CD4-positive, alpha-beta T cell (primary cell): Measurements from ENCODE around the gene ADTRP. TPM values are rescaled to one million over a fixed set of nuclear protein-coding genes. Genes with fewer than 3 reads are reported as not detected.

Experiments
- ATAC-seq: fragments of 200-7000 bp; cut with Tn5 transposase; one replicate; pipeline ENCODE4 v1.10.0; 2022; ENCODE audit warnings: mild to moderate bottlenecking; ENCODE audit not compliant: poor library complexity
- CTCF ChIA-PET: fragments of 350-600 bp; sonication (Branson Sonifier 250); formaldehyde crosslinking; loops from one replicate; lab custom pipeline; 2021; ENCODE audit warnings: antibody characterized with exemption, inconsistent platforms; lab: Charles Lee
- POLR2A ChIA-PET: fragments of 350-600 bp; sonication (Branson Sonifier 250); formaldehyde crosslinking; loops from one replicate; lab custom pipeline; 2021; ENCODE audit warnings: antibody characterized with exemption, inconsistent platforms; lab: Charles Lee
- DNase-seq, 14 experiments: peaks; one replicate each; pipeline ENCODE4 v3.0.0-alpha.2; 2013 to 2020; ENCODE audit warnings: mixed read lengths in 2 of 14
- H3K27ac ChIP-seq, 2 donors: one replicate each; pipeline versions ENCODE4 v1.5.1 to v1.7.0; 2013; ENCODE audit warnings: low read length in 2 of 2, low read depth in 1 of 2, mild to moderate bottlenecking in 1 of 2
- H3K27me3 ChIP-seq, 2 experiments: 1 replicate in 1 of 2; 2 replicates in 1 of 2; pipeline versions ENCODE4 v1.6.1 to v1.7.0; 2013; ENCODE audit warnings: low read length in 2 of 2, control low read depth in 1 of 2, mild to moderate bottlenecking in 1 of 2, moderate library complexity in 1 of 2; ENCODE audit not compliant: insufficient read depth in 2 of 2, control insufficient read depth in 1 of 2
- H3K36me3 ChIP-seq: one replicate; pipeline ENCODE4 v1.6.1; 2013; ENCODE audit warnings: low read length, control low read depth; ENCODE audit not compliant: insufficient read depth
- H3K4me1 ChIP-seq: one replicate; pipeline ENCODE4 v1.6.1; 2013; ENCODE audit warnings: low read length, control low read depth; ENCODE audit not compliant: insufficient read depth
- H3K4me3 ChIP-seq: one replicate; pipeline ENCODE4 v1.5.1; 2013; ENCODE audit warnings: mild to moderate bottlenecking, low read length, moderate library complexity
- H3K9me3 ChIP-seq, 2 experiments: 1 replicate in 1 of 2; 2 replicates in 1 of 2; pipeline versions ENCODE4 v1.6.1 to v1.7.0; 2013; ENCODE audit warnings: low read length in 2 of 2, mild to moderate bottlenecking in 2 of 2, control low read depth in 1 of 2, moderate library complexity in 1 of 2; ENCODE audit not compliant: control insufficient read depth in 1 of 2, insufficient read depth in 1 of 2
- H3K27ac Mint-ChIP-seq: one replicate; pipeline ENCODE4 v1.8.0; 2020; ENCODE audit warnings: mixed read lengths
- H3K27me3 Mint-ChIP-seq: one replicate; pipeline ENCODE4 v1.8.0; 2021; ENCODE audit warnings: mixed read lengths
- H3K36me3 Mint-ChIP-seq: one replicate; pipeline ENCODE4 v1.8.0; 2021; ENCODE audit warnings: low read depth, mixed read lengths
- H3K4me1 Mint-ChIP-seq: one replicate; pipeline ENCODE4 v1.8.0; 2021; ENCODE audit warnings: low read depth, mixed read lengths
- H3K4me3 Mint-ChIP-seq: one replicate; pipeline ENCODE4 v1.8.0; 2020; ENCODE audit warnings: mild to moderate bottlenecking, mixed read lengths
- H3K9me3 Mint-ChIP-seq: one replicate; pipeline ENCODE4 v1.8.0; 2020; ENCODE audit warnings: mixed read lengths
- intact Hi-C, 2 experiments: fragments of 100-400 bp; cut with DNase I in 1 of 2; cut with micrococcal nuclease in 1 of 2; formaldehyde crosslinking; loops; one replicate each; pipeline versions ENCODE4 v1.15.1 to v1.9.0; 2023 to 2025; cut with DNase I, micrococcal nuclease
- total RNA-seq, 174 experiments: library from RNA in 2 of 174; stranded (reverse) in 2 of 174; gene quantifications; one replicate each; pipeline ENCODE4 v1.2.3 and lab custom pipeline; 2021 to 2026
- TF ChIP-seq, protein P1 (sequence below): fragments of 200-600 bp; IDR thresholded peaks from one replicate; pipeline ENCODE4 v1.8.0; 2022; ENCODE audit warnings: antibody characterized with exemption, mild to moderate bottlenecking

ADTRP gene
- total RNA-seq, 2 experiments from 2014 or later = 14.3 to 15.2 TPM

GRCh38 chr6:11668455-11668854, 110.1 kb downstream of the ADTRP start:
- H3K27me3 Mint-ChIP-seq = peaks cover 22% of the 10 kb centered on the region
- H3K4me3 Mint-ChIP-seq = no peak overlapping the region
- no peaks in the 10 kb centered on the region for H3K4me1 Mint-ChIP-seq
- no peak overlapping the region for H3K27ac Mint-ChIP-seq
- DNase-seq (no peak), ATAC-seq (no peak)
- no peaks in the 10 kb centered on the region for H3K36me3 Mint-ChIP-seq
- no peak overlapping the region for H3K4me3 ChIP-seq
- CTCF ChIA-PET = interaction anchor here (0.6 kb wide), 1 partner anchor 372 kb away, joined by 3 read pairs; no protein-coding TSS in a partner anchor
- H3K36me3 ChIP-seq = no peaks in the 10 kb centered on the region
- H3K9me3 Mint-ChIP-seq = no peaks in the 10 kb centered on the region
- no peaks in the 10 kb centered on the region for H3K9me3 ChIP-seq
- intact Hi-C loops = no loop called here
- POLR2A ChIA-PET = interaction anchor here (0.6 kb wide), 1 partner anchor 489 kb away, joined by 3 read pairs; no protein-coding TSS in a partner anchor
- H3K27me3 ChIP-seq = peaks cover 0 to 14% of the 10 kb centered on the region in 2 experiments
- no peak overlapping the region for H3K27ac ChIP-seq
- TF ChIP-seq, protein P1, sequence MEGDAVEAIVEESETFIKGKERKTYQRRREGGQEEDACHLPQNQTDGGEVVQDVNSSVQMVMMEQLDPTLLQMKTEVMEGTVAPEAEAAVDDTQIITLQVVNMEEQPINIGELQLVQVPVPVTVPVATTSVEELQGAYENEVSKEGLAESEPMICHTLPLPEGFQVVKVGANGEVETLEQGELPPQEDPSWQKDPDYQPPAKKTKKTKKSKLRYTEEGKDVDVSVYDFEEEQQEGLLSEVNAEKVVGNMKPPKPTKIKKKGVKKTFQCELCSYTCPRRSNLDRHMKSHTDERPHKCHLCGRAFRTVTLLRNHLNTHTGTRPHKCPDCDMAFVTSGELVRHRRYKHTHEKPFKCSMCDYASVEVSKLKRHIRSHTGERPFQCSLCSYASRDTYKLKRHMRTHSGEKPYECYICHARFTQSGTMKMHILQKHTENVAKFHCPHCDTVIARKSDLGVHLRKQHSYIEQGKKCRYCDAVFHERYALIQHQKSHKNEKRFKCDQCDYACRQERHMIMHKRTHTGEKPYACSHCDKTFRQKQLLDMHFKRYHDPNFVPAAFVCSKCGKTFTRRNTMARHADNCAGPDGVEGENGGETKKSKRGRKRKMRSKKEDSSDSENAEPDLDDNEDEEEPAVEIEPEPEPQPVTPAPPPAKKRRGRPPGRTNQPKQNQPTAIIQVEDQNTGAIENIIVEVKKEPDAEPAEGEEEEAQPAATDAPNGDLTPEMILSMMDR = no peak
- H3K4me1 ChIP-seq = no peaks in the 10 kb centered on the region

GRCh38 chr6:11667876-11668275, 110.7 kb downstream of the ADTRP start:
- TF ChIP-seq, protein P1 = no peak
- DNase-seq (no peak), ATAC-seq (no peak)
- Mint-ChIP-seq H3K36me3 (no peaks in the 10 kb centered on the region), H3K9me3 (no peaks in the 10 kb centered on the region), H3K27me3 (peaks cover 22% of the 10 kb centered on the region), H3K4me3 (no peak overlapping the region), H3K4me1 (no peaks in the 10 kb centered on the region), H3K27ac (no peak overlapping the region)
- Histone ChIP-seq H3K4me1 (no peaks in the 10 kb centered on the region), H3K27ac (no peak overlapping the region), H3K27me3 (peaks cover 0 to 14% of the 10 kb centered on the region in 2 experiments), H3K4me3 (no peak overlapping the region), H3K36me3 (no peaks in the 10 kb centered on the region), H3K9me3 (no peaks in the 10 kb centered on the region)
- ChIA-PET POLR2A (no interaction called here), CTCF (no interaction called here)
- intact Hi-C loops = no loop called here

DNA sequence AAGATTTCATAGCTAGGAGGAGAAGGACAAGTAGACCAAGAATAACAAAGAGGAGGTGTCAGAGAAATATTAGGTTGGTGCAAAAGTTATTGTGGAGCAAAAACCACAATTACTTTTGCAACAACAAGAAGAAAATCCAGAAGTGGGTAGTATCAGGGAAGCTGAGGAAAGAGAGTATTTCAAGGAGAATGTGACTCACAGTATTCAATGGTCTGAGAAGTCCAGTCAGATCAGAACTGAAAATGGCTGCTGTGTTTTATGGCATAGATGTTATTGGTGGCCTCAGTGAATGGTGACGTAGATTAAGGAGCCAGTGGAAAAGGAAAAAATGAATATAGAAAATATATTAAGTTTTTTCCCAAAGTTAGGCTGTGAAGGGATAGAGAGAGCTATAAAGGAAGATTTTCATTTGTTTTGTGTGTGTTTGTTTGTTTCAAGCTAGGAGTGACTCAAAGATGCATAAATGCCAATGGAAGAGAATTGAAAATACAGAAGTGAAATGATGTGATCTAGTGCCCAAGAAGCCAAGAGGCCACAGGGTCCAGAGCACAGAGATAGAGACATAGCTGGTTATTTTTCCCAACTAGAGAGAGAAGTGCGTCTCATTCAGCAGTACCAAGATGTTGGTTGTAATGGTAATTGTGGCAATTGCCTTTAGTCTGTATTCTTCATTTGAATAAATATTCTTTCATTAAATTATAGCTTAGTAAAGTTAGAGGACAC, 112.8 kb downstream of the ADTRP start:
- intact Hi-C loops = no loop called here
- Histone ChIP-seq H3K27ac (no peak overlapping the region), H3K27me3 (peaks cover 0 to 14% of the 10 kb centered on the region in 2 experiments), H3K4me1 (no peaks in the 10 kb centered on the region), H3K4me3 (no peak overlapping the region), H3K9me3 (no peaks in the 10 kb centered on the region), H3K36me3 (no peaks in the 10 kb centered on the region)
- TF ChIP-seq, protein P1 = no peak
- Mint-ChIP-seq H3K4me1 (no peaks in the 10 kb centered on the region), H3K36me3 (no peaks in the 10 kb centered on the region), H3K9me3 (no peaks in the 10 kb centered on the region), H3K4me3 (no peak overlapping the region), H3K27me3 (peaks cover 22% of the 10 kb centered on the region), H3K27ac (no peak overlapping the region)
- no peak for DNase-seq
- ChIA-PET CTCF (interaction anchor here (1.2 kb wide), 1 partner anchor 10 kb away, joined by 4 read pairs; no protein-coding TSS in a partner anchor), POLR2A (no interaction called here)
- ATAC-seq = no peak

Other genes starting within 250 kb of the ADTRP start
- 1 to 10 TPM; 1.9 to 2.1 TPM for gene TMEM170B, start 241.1 kb downstream of the ADTRP start, total RNA-seq
- 10 to 100 TPM; 76.3 to 78.8 TPM for gene HIVEP1, start 233.5 kb upstream of the ADTRP start, total RNA-seq